GM12872 (cell line): Measurements from ENCODE around the gene KRT76.

Source experiments
- CTCF ChIP-seq: IDR thresholded peaks from 3 replicates; pipeline ENCODE4 v1.5.1; 2011; ENCODE audit warnings: low read depth, mild to moderate bottlenecking, low read length, moderate library complexity; ENCODE audit not compliant: insufficient read depth

Gene KRT76

GRCh38 chr12:52759218-52759617 is 17.9 kb downstream of the KRT76 start:
- TF ChIP-seq CTCF: no peak

- no peak for TF ChIP-seq CTCF
These were observed 19.5 kb downstream of the KRT76 start for GRCh38 chr12:52757449-52758176.

GRCh38 chr12:52756281-52756960 is 20.7 kb downstream of the KRT76 start:
- no peak for TF ChIP-seq CTCF

- TF ChIP-seq CTCF: no peak
These were observed 21.6 kb downstream of the KRT76 start for GRCh38 chr12:52755533-52755932.

GRCh38 chr12:52754135-52754534 is 23.0 kb downstream of the KRT76 start:
- no peak for TF ChIP-seq CTCF

- no peak for TF ChIP-seq CTCF
These were observed 23.9 kb downstream of the KRT76 start for GRCh38 chr12:52753283-52753682.

GRCh38 chr12:52752516-52752915 is 24.6 kb downstream of the KRT76 start:
- no peak for TF ChIP-seq CTCF
